Activated T-helper 2 cell treated with anti-CD3 and anti-CD28 coated beads, Interferon-gamma antibody, Interleukin-2, Interleukin-4, amounts not matched to agents 10 μg/mL and 5 μg/mL and 100 μg/mL, durations not matched to agents 14 hours and 24 hours and 36 hours (primary cell): ENCODE data around the gene WRNIP1. TPM values are rescaled to one million over a fixed set of nuclear protein-coding genes. Genes with fewer than 3 reads are reported as not detected.

Experiments used
- DNase-seq: peaks from one replicate; pipeline ENCODE4 v3.0.0; 2021; ENCODE audit warnings: low spot score
- H3K27ac Mint-ChIP-seq: one replicate; pipeline ENCODE4 v1.8.0; 2021; ENCODE audit warnings: mixed read lengths
- H3K27me3 Mint-ChIP-seq: one replicate; pipeline ENCODE4 v1.8.0; 2021; ENCODE audit warnings: low read depth, mixed read lengths
- H3K36me3 Mint-ChIP-seq: one replicate; pipeline ENCODE4 v1.8.0; 2021; ENCODE audit warnings: low read depth, mixed read lengths
- H3K4me1 Mint-ChIP-seq: one replicate; pipeline ENCODE4 v1.8.0; 2021; ENCODE audit warnings: low read depth, mixed read lengths
- H3K4me3 Mint-ChIP-seq: one replicate; pipeline ENCODE4 v1.8.0; 2021; ENCODE audit warnings: low read depth, mild to moderate bottlenecking, moderate library complexity, mixed read lengths
- H3K9me3 Mint-ChIP-seq: one replicate; pipeline ENCODE4 v1.8.0; 2021; ENCODE audit warnings: mixed read lengths
- intact Hi-C: fragments of 100-400 bp; cut with micrococcal nuclease; formaldehyde crosslinking; loops from one replicate; pipeline ENCODE4 v1.15.1; 2023
- total RNA-seq: library from RNA; stranded (reverse); gene quantifications from 2 replicates; pipeline ENCODE4 v1.2.3, GENCODE V29; 2022

The WRNIP1 gene
- total RNA-seq, 1 donor from 2014 or later: 47.2 TPM

DNA sequence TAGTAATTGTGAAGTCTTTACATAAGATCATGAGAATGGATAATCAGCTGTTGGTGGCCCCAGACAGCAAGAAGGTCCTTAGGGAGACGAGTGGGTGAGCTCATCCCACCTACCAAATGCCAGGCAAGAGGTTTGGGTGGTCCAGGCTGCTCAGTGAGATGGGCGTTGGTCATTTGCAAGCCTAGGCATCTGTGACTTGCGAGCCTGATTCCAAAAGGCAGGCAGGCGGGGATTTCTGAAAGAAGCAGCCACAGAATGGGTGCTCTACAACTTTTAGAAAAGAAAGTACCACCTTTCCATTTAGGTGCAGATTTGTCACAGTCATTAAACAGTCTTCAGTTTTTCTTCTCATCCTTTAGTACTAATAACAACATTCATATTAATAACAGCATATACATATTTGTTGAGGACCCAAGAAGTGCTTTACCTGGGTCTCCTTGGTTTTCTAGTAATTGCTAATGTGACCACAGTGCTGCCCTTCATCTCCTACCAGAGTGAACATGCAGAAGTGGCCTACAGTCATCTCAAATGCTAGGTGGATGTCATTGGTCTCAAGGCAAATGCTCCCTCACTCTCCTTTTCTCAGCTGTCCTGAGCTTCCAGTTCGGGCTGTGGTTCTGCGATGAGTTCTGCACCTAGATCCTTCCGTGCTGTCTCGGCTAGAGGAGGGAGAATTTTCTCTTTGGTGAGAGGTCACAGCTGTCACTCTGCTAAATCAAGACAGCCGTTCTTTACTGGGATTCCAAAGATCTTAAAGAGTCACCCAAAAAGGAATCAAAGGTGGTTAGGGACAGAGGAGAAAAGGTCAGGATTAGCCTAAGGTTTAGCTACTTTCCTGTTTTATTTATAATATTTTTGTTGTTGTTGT is 2.7 kb downstream of the WRNIP1 start:
- H3K4me3 Mint-ChIP-seq: peak overlapping the region; percentile 90
- peak overlapping the region; percentile 59 for H3K27ac Mint-ChIP-seq
- peaks cover 46% of the 10 kb centered on the region for H3K36me3 Mint-ChIP-seq
- no peaks in the 10 kb centered on the region for H3K27me3 Mint-ChIP-seq
- peaks cover 41% of the 10 kb centered on the region for H3K4me1 Mint-ChIP-seq
- intact Hi-C loops: loop anchor here (10.0 kb wide), 4 partner anchors 487 to 1247 kb away; partner anchors contain the start of genes GMDS and PSMG4
- DNase-seq: no peak
- H3K9me3 Mint-ChIP-seq: no peaks in the 10 kb centered on the region

DNA sequence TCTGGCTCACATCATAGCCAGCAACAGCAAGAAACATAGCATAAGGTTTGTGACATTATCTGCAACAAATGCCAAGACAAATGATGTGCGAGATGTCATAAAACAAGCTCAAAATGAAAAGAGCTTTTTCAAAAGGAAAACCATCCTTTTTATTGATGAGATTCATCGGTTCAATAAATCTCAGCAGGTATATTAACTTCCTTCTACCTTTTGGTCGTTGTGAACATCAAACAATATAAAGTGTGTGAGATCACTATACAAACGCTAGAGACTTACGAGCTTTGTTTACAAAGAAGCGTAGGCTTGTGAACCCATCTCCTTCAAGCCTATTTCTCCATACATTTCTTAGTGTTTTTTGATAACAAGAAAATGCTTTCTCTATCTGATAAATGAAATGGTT is 3.5 kb downstream of the WRNIP1 start:
- Mint-ChIP-seq H3K4me1 (peaks cover 41% of the 10 kb centered on the region), H3K27me3 (no peaks in the 10 kb centered on the region), H3K27ac (no peak overlapping the region), H3K9me3 (no peaks in the 10 kb centered on the region), H3K36me3 (peaks cover 54% of the 10 kb centered on the region), H3K4me3 (peak overlapping the region; percentile 90)
- intact Hi-C loops: loop anchor here (10.0 kb wide), 4 partner anchors 486 to 1246 kb away; partner anchors contain the start of genes GMDS and PSMG4
- no peak for DNase-seq

DNA sequence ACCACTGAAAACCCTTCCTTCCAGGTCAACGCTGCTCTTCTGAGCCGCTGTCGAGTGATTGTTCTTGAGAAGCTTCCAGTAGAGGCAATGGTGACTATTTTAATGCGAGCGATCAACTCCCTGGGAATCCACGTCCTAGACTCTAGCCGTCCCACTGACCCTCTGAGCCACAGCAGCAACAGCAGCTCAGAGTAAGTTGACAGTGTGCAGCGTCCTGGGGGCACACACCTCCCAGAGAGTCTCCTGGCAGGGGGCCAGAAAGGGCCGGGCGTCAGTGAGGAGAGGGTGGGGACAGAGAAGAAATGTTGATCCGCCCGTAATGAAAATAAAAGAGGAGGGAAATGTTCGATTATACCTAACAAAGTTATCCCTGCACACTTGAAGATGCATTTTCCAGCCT is 5.0 kb downstream of the WRNIP1 start:
- Mint-ChIP-seq H3K4me3 (no peak overlapping the region), H3K27me3 (no peaks in the 10 kb centered on the region), H3K36me3 (peaks cover 67% of the 10 kb centered on the region), H3K9me3 (no peaks in the 10 kb centered on the region), H3K27ac (no peak overlapping the region), H3K4me1 (peaks cover 34% of the 10 kb centered on the region)
- DNase-seq: no peak
- intact Hi-C loops: no loop called here

DNA sequence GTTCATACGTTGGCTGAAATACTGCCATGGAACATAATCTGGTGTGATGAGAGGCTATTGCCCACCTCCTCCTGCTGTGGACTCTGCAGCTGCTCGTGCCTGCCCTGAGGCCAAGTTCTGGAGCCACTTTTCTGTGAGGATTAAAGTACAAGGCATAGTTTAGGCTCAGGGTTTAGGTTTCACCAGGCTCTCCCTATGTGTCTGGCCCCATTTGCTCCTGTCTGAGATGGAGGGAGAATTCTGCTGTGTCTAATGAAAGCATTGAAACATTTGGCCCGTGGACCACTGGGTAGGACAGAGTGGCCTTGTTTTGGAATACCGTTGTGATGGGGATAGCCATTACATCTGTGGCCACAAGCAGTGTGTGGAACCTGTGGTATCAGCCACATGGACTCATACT is 5.9 kb downstream of the WRNIP1 start:
- Mint-ChIP-seq H3K4me1 (peaks cover 34% of the 10 kb centered on the region), H3K4me3 (no peak overlapping the region), H3K9me3 (no peaks in the 10 kb centered on the region), H3K36me3 (peaks cover 71% of the 10 kb centered on the region), H3K27ac (no peak overlapping the region), H3K27me3 (no peaks in the 10 kb centered on the region)
- no peak for DNase-seq
- intact Hi-C loops: no loop called here

DNA sequence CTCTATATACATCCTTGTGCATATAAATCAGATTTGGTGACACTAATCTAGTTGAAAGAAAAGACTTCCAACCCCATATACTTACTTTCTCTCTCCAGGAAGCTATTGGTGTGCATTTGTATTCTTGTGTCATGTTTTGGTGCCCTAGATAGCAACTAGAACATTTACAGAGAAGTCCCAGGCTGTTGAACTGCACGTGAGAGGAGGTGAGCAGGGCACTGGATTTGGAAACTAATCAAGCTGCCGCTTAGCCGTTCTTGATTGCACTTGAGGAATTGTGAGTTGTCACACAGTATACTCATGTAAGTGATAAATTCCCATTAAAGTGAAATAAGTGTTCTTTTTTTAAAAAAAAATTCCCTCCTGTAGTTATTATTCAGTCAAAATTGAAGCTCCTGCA is 7.6 kb downstream of the WRNIP1 start:
- Mint-ChIP-seq H3K4me1 (peaks cover 29% of the 10 kb centered on the region), H3K36me3 (peaks cover 72% of the 10 kb centered on the region), H3K9me3 (no peaks in the 10 kb centered on the region), H3K4me3 (no peak overlapping the region), H3K27ac (no peak overlapping the region), H3K27me3 (no peaks in the 10 kb centered on the region)
- DNase-seq: no peak
- intact Hi-C loops: no loop called here

DNA sequence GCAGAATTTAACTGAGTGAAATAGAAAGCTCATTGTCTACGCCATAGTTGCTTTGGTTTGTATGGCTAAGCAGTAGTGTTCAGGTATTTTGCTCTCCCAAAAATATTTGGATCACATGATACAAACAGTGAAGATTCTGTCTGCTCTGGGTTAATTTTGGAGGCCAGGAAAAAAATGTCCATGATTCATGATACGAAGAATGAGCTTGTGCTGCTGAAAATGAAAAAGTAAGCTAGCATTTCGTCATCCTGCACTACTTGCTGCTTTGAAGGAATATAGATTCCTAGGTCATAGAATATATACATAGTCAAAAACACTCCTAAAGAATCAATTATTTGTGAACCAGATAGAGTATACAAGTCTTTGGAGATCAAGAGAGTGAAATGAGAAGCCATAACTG is 8.3 kb downstream of the WRNIP1 start:
- H3K27me3 Mint-ChIP-seq: no peaks in the 10 kb centered on the region
- no peak overlapping the region for H3K4me3 Mint-ChIP-seq
- peaks cover 24% of the 10 kb centered on the region for H3K4me1 Mint-ChIP-seq
- no peak for DNase-seq
- intact Hi-C loops: no loop called here
- H3K36me3 Mint-ChIP-seq: peaks cover 68% of the 10 kb centered on the region
- H3K27ac Mint-ChIP-seq: no peak overlapping the region
- H3K9me3 Mint-ChIP-seq: no peaks in the 10 kb centered on the region

DNA sequence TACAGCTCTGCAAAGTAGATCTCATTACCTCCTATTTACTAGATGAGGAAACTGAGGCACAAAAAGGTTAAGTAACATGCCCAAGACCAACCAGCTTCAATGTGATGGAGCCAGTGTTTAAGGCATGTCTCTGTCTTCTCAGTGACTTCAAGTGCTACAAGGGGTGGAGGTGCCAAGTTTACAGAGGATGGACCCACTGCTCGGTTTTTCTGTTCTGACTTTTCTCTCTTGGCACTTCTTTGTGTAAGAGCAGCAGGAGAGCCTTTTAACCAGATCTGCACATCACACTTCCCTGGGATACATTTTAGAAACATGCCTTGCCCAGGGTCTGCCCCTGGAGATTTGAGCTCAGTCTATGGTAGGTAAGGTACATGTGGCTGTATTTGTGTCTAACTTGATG is 9.8 kb downstream of the WRNIP1 start:
- Mint-ChIP-seq H3K36me3 (peaks cover 71% of the 10 kb centered on the region), H3K4me3 (no peak overlapping the region), H3K4me1 (peaks cover 17% of the 10 kb centered on the region), H3K9me3 (no peaks in the 10 kb centered on the region), H3K27ac (no peak overlapping the region), H3K27me3 (no peaks in the 10 kb centered on the region)
- intact Hi-C loops: no loop called here
- no peak for DNase-seq

DNA sequence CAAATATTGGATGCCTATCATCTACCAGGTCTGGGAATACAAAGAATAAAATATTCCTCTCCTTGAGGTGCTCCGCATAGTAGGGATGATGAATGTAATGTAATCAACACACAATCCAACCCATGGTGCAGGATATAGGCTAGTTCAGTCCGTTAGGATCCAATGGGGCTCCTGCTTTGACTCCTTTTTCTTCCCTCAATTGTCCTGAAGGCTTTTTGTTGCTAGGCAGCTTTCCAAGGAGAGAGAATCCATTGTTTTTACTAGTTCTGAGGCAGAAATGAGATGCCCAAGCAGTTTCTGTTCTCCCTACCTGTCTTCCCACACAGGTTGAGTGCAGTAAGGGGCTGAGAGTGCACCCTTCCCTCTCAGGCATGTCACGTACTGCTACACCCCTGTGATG is 12.1 kb downstream of the WRNIP1 start:
- Mint-ChIP-seq H3K4me1 (peaks cover 7% of the 10 kb centered on the region), H3K27ac (no peak overlapping the region), H3K4me3 (no peak overlapping the region), H3K9me3 (no peaks in the 10 kb centered on the region), H3K36me3 (peaks cover 74% of the 10 kb centered on the region), H3K27me3 (no peaks in the 10 kb centered on the region)
- DNase-seq: no peak
- intact Hi-C loops: no loop called here

DNA sequence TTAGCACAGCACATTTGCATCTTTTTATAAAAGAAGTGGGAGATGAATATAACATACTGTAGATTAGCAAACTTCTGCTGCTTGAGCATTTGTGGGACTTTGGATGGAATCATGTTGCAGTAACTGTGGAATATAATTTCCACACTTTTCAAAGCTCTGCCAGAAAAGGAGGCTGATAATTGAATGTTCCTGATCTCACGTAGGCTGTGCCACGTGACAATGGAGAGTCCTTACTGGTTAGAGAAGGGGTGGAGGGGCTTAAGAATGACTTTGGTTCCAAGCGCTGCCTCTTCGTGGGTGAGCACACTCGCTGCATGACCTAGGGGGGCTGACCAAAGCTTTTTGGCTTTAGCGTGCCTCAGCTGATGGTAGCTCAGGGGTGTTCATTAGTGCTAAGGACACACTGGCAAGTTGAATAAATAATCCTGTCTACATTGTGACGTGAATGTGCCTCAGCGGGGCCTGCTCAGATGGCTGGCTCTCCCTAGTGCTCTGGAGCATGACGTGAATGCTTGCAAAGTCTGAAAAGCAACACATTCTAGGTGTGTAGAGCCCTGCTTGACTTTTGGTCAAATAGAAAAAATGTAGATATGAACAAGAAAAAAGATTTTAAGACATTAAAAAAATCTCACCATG is 15.0 kb downstream of the WRNIP1 start:
- peaks cover 68% of the 10 kb centered on the region for H3K36me3 Mint-ChIP-seq

DNA sequence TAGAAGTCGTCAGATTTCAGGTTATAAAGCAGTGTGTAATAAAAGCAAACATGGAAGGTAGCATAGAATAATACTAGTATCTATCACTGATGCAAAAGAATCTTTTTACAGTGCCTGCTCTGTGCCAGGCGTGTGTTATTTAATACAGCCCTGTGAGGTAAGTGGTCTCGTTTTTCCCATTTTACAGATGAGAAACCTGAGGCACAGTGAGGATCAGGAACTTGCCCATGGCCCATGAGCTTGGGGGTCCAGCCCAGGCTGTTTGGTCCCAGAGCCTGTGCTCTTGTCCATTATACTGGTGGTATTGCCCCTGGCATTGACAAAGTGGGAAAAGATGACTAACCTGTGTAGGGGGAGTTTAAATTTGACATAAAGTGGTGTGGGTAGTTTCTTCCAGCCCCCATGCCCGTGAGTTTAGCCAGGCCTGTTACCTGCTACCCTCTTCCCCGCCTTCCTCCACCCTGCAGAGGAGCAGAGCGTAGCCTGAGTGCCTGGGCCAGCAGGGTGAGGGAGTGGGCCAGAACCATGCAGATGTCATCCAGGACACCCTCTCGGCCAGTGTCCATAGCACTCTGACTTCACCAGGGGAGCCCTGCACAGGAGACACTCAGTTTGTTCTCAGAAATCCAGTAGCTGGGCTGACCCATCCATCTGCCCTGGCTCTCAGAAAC is 16.6 kb downstream of the WRNIP1 start:
- Mint-ChIP-seq H3K9me3 (no peaks in the 10 kb centered on the region), H3K27ac (no peak overlapping the region), H3K27me3 (no peaks in the 10 kb centered on the region), H3K36me3 (peaks cover 73% of the 10 kb centered on the region), H3K4me1 (peaks cover 7% of the 10 kb centered on the region), H3K4me3 (no peak overlapping the region)
- intact Hi-C loops: no loop called here
- DNase-seq: no peak

More for the DNA sequence above, 15.0 kb downstream of the WRNIP1 start:
- Mint-ChIP-seq H3K27me3 (no peaks in the 10 kb centered on the region), H3K27ac (no peak overlapping the region), H3K4me1 (peaks cover 8% of the 10 kb centered on the region), H3K4me3 (no peak overlapping the region), H3K9me3 (no peaks in the 10 kb centered on the region)
- intact Hi-C loops: no loop called here
- DNase-seq: no peak

DNA sequence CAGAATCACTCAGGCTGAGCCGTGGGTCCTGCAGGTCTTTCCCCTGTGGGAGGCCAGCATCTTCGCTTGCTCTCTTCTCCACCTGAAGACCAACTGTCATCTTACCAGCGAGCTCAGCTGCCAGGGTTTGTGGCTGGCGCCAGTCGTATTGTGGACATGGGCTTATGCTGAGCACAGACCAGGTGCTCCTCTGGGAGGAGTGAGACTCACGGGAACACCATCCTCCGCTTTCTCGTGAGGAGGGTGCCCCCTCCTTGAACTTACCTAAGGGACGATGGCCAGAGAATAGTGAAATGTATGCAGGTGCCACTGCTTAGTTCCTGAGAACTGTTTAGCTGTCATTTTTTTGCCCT is 17.1 kb downstream of the WRNIP1 start:
- DNase-seq: no peak
- no peak overlapping the region for H3K27ac Mint-ChIP-seq
- H3K36me3 Mint-ChIP-seq: peaks cover 79% of the 10 kb centered on the region

DNA sequence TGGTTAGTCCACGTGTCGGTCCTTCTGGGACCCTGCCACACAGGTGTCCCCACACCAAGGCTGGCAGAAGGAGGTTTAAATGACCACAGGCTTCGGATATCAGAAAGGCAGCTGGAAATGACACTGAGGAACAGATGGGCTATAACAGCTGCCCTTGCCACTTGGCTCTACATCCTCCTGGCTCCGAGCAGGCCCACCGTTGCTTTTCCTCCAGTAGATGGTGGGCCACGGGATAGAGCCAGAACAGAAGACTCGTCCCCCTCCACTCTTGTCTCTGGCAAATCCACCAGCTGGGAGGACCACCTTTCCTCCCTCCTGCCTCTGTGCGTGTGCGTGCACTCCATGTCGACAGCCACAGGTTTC is 17.6 kb downstream of the WRNIP1 start:
- Mint-ChIP-seq H3K27ac (no peak overlapping the region), H3K4me3 (no peak overlapping the region), H3K27me3 (no peaks in the 10 kb centered on the region), H3K9me3 (no peaks in the 10 kb centered on the region), H3K4me1 (peaks cover 5% of the 10 kb centered on the region), H3K36me3 (peaks cover 79% of the 10 kb centered on the region)
- no peak for DNase-seq
- intact Hi-C loops: no loop called here

More for the DNA sequence above, 17.1 kb downstream of the WRNIP1 start:
- intact Hi-C loops: no loop called here
- Mint-ChIP-seq H3K4me3 (no peak overlapping the region), H3K27me3 (no peaks in the 10 kb centered on the region), H3K4me1 (peaks cover 7% of the 10 kb centered on the region), H3K9me3 (no peaks in the 10 kb centered on the region)
